ENCODE measurements around the gene NDUFB8.

The NDUFB8 gene

GRCh38 chr10:100535715-100536353, 6.2 kb upstream of the NDUFB8 start, which contains the start of gene HIF1AN:
HIF1AN (plus strand) TSS chr10:100535943; CDS start chr10:100535959, 16 bp downstream.
- DNase-seq (ENCODE audit: low spot score), result peak; percentile 94

DNA sequence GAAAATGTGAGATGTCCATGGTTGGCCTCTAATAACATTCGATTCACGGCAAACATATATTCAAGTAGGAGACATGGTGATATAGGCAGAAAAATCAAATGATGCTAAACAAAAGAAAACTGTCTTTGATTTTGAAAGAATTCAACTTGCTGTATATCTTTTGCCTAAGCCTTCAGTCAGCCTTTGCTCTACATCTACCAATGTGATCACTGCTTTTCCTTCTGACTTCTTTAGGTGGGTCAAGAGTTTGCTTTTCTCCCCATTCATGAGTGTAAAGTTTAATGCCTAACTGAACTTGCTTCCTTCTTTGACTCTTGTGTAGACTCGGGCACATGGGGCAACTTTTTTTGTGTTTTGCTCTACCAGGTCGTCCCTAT, 5.7 kb upstream of the NDUFB8 start:
- DNase-seq (ENCODE audit: low spot score), result no peak

DNA sequence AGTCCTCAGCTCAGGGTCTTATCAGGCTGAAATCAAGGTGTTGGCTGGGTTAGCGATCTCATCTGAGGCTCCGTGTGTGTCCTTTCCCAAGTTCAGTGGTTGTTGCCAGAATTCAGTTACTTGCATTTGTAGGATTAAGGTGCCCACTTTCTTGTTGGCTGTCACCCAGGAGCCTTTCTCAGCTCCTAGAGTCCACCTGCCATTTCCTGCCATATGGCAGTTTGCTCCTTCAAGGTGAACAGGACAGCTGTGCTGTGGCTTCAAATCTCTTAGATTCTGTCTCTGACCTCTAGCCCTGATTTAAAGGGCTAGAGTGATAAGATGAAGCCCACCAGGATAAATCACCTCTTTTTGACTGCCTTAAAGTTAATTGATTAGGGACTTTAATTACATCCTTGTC, 5.1 kb upstream of the NDUFB8 start:
- no peak for DNase-seq (ENCODE audit: low spot score)

GRCh38 chr10:100531761-100532160, 2.1 kb upstream of the NDUFB8 start:
- DNase-seq (ENCODE audit: low spot score), result no peak

DNA sequence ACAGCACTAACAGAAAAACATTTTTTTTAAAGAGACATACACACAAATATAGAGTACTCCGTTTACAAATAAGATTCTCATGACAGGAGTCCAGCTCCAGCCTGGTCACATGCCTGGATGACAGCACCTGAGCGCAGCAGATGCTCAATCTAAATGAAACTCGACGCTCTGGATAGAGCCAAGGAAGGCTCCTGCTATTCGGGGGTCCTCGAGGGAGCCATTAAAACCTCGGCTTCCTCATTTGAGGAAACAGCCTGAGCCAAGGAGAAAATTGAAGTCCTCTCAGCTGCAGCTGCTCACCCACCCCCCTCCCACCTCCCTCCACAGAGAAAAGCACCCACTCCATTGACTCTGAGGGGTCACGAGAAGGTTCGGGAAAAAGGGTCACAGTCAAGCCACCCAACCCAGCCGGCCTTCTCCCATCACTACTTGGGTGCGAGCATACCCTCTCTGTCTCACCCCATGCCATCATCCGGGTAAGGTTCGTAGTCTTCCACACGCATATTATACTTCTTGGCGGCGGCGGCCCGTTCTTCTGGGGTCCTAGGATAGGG, 673 bp downstream of the NDUFB8 start:
- DNase-seq (ENCODE audit: low spot score), result no peak

GRCh38 chr10:100528123-100528886, 1.4 kb downstream of the NDUFB8 start:
- no peak for DNase-seq (ENCODE audit: low spot score)

DNA sequence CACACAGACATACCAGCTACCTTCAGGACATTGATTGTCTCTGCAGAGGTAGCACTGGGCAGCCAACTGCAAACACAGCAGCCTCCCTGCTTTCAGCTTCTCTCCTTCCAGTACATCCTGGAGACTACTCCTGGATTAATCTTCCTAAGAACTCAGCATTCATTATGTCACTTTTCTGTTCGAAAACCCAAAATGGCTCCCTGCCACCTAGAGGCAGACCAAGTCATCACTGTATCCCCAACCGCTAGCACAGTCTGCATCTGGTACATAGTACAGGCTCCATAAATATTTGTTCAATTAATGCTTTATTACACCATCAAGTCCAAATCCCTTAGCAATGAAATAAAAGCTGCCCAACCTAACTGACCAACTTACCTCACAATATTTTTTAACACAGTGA, 5.0 kb downstream of the NDUFB8 start:
- DNase-seq (ENCODE audit: low spot score), result no peak

GRCh38 chr10:100524206-100524605, 5.5 kb downstream of the NDUFB8 start:
- DNase-seq (ENCODE audit: low spot score), result no peak

GRCh38 chr10:100522945-100523344, 6.7 kb downstream of the NDUFB8 start:
- DNase-seq (ENCODE audit: low spot score), result no peak

GRCh38 chr10:100522107-100522801, 7.4 kb downstream of the NDUFB8 start:
- no peak for DNase-seq (ENCODE audit: low spot score)

- DNase-seq (ENCODE audit: low spot score), result no peak
Measured at GRCh38 chr10:100520811-100521210, 8.9 kb downstream of the NDUFB8 start.

GRCh38 chr10:100519311-100520051, 10.2 kb downstream of the NDUFB8 start, which contains the start of gene SEC31B:
SEC31B (minus strand) TSS chr10:100519861; CDS start chr10:100516952, 2,909 bp downstream.
- no peak for DNase-seq (ENCODE audit: low spot score)

- peak; percentile 66 for DNase-seq (ENCODE audit: low spot score)
Measured at GRCh38 chr10:100518761-100519241, 10.9 kb downstream of the NDUFB8 start.

DNA sequence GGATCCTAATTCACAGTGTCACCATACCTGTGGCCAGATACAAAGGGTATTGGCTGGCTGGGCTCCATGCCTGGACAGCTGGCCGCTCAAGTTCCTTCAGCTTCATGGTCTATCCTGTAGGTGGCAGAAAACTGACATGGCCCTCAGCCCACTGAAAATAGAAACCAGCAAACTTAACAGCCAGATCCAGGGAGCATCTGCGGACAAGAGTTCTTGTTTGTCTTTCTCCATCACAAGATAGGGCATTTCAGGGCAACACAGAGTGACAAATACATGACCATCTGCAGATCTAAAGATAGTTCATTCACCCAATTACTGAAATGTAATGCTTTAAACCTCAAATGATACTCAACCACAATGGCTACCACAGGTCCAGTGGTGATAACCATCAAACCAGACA, 12.8 kb downstream of the NDUFB8 start:
- DNase-seq (ENCODE audit: low spot score), result peak; percentile 14

DNA sequence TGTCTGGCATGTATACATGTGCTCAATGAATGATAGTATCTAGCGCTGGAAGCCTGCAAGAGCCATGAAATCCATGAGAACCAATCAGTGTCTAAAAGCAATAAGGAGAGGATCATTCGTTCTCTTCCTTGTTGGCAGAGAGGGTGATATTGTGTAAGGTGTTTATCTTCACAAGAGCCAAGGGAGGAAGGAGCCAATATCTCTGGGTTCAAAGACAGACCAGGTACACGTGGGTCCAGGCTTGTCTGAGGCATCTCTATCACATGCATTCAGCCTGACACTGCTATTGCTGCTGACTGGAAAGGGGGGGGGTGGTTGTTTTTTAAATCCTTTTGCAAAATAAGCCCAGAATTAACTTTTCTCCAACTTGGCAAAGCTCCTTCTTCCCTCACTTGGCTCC, 14.1 kb downstream of the NDUFB8 start:
- no peak for DNase-seq (ENCODE audit: low spot score)

GRCh38 chr10:100510533-100511308, 18.9 kb downstream of the NDUFB8 start:
- peak; percentile 95 for DNase-seq (ENCODE audit: low spot score)

GRCh38 chr10:100509241-100509840, 20.3 kb downstream of the NDUFB8 start:
- DNase-seq (ENCODE audit: low spot score), result no peak

DNA sequence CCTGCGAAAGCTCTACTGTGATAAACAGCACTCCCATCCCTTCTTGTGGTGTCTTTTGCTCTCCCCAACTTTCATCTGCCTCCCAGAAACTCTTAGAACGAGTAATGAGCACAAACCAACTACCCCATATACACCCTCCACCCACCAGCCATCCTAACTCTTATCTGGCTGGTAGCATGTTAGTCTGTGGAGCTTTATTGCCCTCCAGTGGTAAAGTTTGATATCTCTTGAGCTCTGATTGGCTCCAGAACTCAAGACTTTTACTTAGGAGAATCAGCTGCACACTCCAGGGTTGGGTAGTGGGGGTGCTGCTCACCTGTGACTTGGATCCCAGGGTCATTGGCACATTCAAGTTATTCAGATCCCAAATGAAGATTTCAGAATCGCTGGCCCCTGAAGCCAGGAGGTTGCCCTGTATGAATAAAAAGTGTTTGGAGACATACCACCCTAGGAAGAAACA, 20.9 kb downstream of the NDUFB8 start:
- DNase-seq (ENCODE audit: low spot score), result peak; percentile 58

DNA sequence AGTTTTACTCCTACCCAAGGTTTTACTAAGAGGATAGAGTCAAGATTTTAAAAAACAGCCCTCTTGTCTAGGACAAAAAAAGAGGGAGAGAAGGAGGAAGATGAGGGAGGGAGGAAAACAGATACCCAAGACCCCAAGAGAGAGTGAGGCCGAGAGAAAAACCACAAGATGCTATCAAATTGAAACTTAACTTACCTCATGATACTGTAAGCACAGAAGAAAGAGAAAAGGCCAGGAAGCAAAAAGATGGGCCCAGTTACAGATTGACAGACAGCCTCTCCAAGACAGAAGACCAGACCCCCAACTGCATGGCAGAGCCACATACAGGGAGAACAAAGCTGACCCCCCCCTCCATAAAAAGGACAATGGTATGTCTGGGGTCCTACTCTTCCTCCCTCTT, 21.4 kb downstream of the NDUFB8 start:
- no peak for DNase-seq (ENCODE audit: low spot score)

DNA sequence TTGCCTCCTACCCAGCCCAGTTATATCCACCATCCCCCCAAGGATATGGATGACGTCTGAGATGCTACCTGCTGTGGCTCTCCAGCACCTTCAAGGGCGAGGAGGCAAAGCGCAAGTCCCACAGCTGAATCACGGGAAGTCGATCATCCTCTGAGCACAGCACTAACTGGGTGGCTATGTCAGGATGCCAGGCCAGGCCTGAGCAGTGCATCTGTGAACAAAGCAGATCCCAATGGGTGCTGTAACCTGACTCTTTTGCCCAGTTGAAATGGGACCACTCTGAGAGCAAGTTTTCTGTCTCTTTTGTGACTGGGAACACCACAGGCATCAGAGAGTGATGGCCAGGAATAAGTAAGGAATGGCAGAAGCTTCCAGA, 22.3 kb downstream of the NDUFB8 start:
- no peak for DNase-seq (ENCODE audit: low spot score)

Data from SW480 (cell line).